ENCODE data around the gene KIDINS220. TPM values are rescaled to one million over a fixed set of nuclear protein-coding genes. Genes with fewer than 3 reads are reported as not detected.

KIDINS220 gene
- total and polyA plus RNA-seq, 2 of the 13 experiments (the other 11 are each of a cell fraction or from before 2014, with no cell fraction given): 25.2 to 32.3 TPM

- TF ChIP-seq, protein P1, sequence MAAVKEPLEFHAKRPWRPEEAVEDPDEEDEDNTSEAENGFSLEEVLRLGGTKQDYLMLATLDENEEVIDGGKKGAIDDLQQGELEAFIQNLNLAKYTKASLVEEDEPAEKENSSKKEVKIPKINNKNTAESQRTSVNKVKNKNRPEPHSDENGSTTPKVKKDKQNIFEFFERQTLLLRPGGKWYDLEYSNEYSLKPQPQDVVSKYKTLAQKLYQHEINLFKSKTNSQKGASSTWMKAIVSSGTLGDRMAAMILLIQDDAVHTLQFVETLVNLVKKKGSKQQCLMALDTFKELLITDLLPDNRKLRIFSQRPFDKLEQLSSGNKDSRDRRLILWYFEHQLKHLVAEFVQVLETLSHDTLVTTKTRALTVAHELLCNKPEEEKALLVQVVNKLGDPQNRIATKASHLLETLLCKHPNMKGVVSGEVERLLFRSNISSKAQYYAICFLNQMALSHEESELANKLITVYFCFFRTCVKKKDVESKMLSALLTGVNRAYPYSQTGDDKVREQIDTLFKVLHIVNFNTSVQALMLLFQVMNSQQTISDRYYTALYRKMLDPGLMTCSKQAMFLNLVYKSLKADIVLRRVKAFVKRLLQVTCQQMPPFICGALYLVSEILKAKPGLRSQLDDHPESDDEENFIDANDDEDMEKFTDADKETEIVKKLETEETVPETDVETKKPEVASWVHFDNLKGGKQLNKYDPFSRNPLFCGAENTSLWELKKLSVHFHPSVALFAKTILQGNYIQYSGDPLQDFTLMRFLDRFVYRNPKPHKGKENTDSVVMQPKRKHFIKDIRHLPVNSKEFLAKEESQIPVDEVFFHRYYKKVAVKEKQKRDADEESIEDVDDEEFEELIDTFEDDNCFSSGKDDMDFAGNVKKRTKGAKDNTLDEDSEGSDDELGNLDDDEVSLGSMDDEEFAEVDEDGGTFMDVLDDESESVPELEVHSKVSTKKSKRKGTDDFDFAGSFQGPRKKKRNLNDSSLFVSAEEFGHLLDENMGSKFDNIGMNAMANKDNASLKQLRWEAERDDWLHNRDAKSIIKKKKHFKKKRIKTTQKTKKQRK (IDR thresholded peaks at IDR 0.05; ENCODE audit: low read length): no peak
- TF ChIP-seq TEAD2 (CRISPR knock-in tag; IDR thresholded peaks at IDR 0.05): no peak
- TF ChIP-seq CHD4 (IDR thresholded peaks at IDR 0.05; ENCODE audit: borderline replicate concordance, low read length): no peak
- no peak for TF ChIP-seq ARNT (IDR thresholded peaks at IDR 0.05)
- no peak for TF ChIP-seq HOXA7 (CRISPR knock-in tag; IDR thresholded peaks at IDR 0.05)
- TF ChIP-seq HNF4A (CRISPR knock-in tag; IDR thresholded peaks at IDR 0.05): peak; percentile 26
- TF ChIP-seq, protein P2, sequence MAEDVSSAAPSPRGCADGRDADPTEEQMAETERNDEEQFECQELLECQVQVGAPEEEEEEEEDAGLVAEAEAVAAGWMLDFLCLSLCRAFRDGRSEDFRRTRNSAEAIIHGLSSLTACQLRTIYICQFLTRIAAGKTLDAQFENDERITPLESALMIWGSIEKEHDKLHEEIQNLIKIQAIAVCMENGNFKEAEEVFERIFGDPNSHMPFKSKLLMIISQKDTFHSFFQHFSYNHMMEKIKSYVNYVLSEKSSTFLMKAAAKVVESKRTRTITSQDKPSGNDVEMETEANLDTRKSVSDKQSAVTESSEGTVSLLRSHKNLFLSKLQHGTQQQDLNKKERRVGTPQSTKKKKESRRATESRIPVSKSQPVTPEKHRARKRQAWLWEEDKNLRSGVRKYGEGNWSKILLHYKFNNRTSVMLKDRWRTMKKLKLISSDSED (CRISPR knock-in tag; IDR thresholded peaks at IDR 0.05): no peak
- TF ChIP-seq PCBP2 (optimal IDR thresholded peaks at IDR 0.05; ENCODE audit: low read depth, low read length, poor library complexity, severe bottlenecking): no peak
- no peak for TF ChIP-seq MAZ (IDR thresholded peaks at IDR 0.05; ENCODE audit: borderline replicate concordance, low read depth, low read length)
- no peak for TF ChIP-seq MAZ (CRISPR knock-in tag; IDR thresholded peaks at IDR 0.05; ENCODE audit: low read depth)
- no peak for TF ChIP-seq ZNF766 (CRISPR knock-in tag; IDR thresholded peaks at IDR 0.05; ENCODE audit: borderline replicate concordance)
- TF ChIP-seq, protein P3, sequence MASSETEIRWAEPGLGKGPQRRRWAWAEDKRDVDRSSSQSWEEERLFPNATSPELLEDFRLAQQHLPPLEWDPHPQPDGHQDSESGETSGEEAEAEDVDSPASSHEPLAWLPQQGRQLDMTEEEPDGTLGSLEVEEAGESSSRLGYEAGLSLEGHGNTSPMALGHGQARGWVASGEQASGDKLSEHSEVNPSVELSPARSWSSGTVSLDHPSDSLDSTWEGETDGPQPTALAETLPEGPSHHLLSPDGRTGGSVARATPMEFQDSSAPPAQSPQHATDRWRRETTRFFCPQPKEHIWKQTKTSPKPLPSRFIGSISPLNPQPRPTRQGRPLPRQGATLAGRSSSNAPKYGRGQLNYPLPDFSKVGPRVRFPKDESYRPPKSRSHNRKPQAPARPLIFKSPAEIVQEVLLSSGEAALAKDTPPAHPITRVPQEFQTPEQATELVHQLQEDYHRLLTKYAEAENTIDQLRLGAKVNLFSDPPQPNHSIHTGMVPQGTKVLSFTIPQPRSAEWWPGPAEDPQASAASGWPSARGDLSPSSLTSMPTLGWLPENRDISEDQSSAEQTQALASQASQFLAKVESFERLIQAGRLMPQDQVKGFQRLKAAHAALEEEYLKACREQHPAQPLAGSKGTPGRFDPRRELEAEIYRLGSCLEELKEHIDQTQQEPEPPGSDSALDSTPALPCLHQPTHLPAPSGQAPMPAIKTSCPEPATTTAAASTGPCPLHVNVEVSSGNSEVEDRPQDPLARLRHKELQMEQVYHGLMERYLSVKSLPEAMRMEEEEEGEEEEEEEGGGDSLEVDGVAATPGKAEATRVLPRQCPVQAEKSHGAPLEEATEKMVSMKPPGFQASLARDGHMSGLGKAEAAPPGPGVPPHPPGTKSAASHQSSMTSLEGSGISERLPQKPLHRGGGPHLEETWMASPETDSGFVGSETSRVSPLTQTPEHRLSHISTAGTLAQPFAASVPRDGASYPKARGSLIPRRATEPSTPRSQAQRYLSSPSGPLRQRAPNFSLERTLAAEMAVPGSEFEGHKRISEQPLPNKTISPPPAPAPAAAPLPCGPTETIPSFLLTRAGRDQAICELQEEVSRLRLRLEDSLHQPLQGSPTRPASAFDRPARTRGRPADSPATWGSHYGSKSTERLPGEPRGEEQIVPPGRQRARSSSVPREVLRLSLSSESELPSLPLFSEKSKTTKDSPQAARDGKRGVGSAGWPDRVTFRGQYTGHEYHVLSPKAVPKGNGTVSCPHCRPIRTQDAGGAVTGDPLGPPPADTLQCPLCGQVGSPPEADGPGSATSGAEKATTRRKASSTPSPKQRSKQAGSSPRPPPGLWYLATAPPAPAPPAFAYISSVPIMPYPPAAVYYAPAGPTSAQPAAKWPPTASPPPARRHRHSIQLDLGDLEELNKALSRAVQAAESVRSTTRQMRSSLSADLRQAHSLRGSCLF (CRISPR knock-in tag; IDR thresholded peaks at IDR 0.05; ENCODE audit: borderline replicate concordance): no peak
- TF ChIP-seq TBX2 (CRISPR knock-in tag; IDR thresholded peaks at IDR 0.05; ENCODE audit: borderline replicate concordance): no peak
- TF ChIP-seq KLF12 (CRISPR knock-in tag; IDR thresholded peaks at IDR 0.05; ENCODE audit: borderline replicate concordance): no peak
- no peak for TF ChIP-seq MEF2D (CRISPR knock-in tag; IDR thresholded peaks at IDR 0.05)
- 0 out of 2 replicates have a peak, but pooled peaks have one; percentile 20 for TF ChIP-seq KMT2A (CRISPR knock-in tag; IDR thresholded peaks at IDR 0.05)
- no peak for TF ChIP-seq SNAPC2 (CRISPR knock-in tag; IDR thresholded peaks at IDR 0.05)
- no peak for TF ChIP-seq GABPB1 (CRISPR knock-in tag; IDR thresholded peaks at IDR 0.05)
Observed at GRCh38 chr2:8821276-8822217, 15.9 kb downstream of the KIDINS220 start (continued).

Measured in HepG2 (cell line).